ENCODE data around the gene KATNA1.

GRCh38 chr6:149567945-149568585, 80.4 kb downstream of the KATNA1 start:
- TF ChIP-seq CTCF (IDR thresholded peaks at IDR 0.05), result no peak
- no peak for TF ChIP-seq POLR2A (IDR thresholded peaks at IDR 0.05)

All from esophagus squamous epithelium (tissue), 4 donors.